GM13976 (cell line): ENCODE measurements around the gene ZNF574.

Source experiments
- DNase-seq: peaks from one replicate; pipeline ENCODE4 v3.0.0; 2012; ENCODE audit warnings: low spot score
- in situ Hi-C: fragments of 300-500 bp; cut with MboI; formaldehyde crosslinking; loops from one replicate; pipeline ENCODE4 v1.12.0; 2022; ENCODE audit warnings: low sequenced_read_pairs, mixed read lengths, inconsistent platforms; ENCODE audit not compliant: unreplicated experiment
- TF ChIP-seq, protein P1 (sequence below): IDR thresholded peaks from 2 replicates; pipeline ENCODE4 v1.5.1; 2012; ENCODE audit warnings: borderline replicate concordance, mild to moderate bottlenecking; ENCODE audit not compliant: insufficient read depth; ENCODE audit errors: extremely low read depth, missing control alignments, control extremely low read depth

The ZNF574 gene

DNA sequence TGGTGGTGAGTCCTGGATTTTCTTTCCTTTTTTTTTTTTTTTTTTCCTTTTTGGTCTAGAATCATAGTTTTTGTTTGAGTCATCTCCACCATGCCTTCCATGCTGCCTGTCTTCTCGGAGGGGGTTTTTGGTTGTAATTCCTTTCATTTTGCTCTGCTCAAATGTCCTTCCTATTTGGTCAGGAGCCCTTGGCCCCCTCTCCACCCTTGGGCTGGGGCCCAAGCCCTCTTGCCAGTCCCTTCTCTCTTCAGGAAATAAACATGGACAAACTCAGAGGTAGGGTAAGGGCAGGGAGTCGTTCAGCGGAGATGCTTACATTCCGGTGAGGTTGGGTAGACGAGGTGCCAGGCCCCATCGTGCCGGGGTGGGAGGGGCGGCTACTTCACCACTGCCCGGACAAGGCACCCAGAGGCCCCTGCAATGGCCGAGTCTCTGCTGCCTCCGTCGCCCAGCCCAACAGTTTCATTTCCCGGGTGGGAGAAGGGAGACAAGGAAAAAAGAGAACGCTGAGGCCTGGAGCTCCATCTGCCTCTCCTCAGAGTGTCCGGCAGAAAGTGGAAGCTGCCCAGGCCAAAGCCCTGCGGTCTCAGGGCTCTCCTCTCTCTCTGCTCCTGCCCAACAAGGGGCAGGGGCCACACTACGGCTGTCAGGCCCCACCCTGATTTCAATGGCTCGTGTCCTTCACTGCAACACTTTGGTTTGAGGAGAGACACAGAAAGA is 12.7 kb downstream of the ZNF574 start:
- in situ Hi-C loops, result no loop called here
- DNase-seq, result no peak
- TF ChIP-seq, protein P1, sequence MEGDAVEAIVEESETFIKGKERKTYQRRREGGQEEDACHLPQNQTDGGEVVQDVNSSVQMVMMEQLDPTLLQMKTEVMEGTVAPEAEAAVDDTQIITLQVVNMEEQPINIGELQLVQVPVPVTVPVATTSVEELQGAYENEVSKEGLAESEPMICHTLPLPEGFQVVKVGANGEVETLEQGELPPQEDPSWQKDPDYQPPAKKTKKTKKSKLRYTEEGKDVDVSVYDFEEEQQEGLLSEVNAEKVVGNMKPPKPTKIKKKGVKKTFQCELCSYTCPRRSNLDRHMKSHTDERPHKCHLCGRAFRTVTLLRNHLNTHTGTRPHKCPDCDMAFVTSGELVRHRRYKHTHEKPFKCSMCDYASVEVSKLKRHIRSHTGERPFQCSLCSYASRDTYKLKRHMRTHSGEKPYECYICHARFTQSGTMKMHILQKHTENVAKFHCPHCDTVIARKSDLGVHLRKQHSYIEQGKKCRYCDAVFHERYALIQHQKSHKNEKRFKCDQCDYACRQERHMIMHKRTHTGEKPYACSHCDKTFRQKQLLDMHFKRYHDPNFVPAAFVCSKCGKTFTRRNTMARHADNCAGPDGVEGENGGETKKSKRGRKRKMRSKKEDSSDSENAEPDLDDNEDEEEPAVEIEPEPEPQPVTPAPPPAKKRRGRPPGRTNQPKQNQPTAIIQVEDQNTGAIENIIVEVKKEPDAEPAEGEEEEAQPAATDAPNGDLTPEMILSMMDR, result no peak

DNA sequence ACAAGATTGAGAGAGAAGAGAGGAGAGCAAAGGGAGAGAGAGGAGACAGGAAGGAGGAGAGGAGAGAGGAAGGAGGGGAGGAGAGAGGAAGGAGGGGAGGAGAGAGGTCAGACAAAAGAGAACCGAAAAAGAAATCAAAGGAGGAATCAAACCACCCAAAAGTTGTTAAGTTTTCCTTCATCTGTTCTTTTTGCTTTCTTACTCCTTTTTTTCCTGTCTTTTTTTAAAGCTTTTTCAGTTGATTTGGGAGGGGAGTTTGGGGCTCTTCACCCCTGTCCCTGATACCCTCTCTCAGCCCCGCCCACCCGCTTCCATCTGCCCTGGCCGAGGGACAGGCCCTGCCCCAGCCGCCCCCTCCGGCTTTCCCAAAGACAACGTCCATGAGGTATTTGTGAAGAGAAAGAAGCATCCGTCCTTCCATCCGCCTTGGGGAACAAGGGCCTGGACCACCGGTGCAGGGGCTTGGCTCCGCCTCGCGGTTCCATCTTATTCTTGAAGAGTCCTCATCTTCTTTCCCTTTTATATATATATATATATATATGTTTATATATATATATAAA is 13.3 kb downstream of the ZNF574 start:
- TF ChIP-seq, protein P1, result no peak
- in situ Hi-C loops, result no loop called here

DNA sequence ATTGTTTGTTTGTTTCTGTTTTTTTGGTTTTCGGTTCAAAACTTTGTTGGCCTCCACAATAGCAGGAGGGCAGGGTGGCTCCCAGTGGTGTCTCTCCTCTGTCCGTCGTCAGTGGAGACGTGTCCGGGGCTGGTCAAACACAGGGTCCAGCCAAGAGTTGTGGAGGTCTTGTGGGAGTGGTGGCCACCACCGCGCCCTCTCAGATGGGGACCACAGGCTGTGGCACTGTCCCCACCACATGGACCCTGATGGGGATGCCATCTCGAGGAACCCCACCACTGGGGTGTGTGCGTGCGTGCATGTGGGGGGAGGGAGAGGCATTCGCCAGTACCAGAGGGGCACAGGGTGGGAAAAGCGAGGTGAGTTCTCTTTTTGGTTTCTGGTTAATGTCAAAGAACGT is 13.8 kb downstream of the ZNF574 start:
- no peak for DNase-seq
- TF ChIP-seq, protein P1, result no peak
- in situ Hi-C loops, result no loop called here

More for the DNA sequence above, 13.3 kb downstream of the ZNF574 start:
- DNase-seq, result no peak

DNA sequence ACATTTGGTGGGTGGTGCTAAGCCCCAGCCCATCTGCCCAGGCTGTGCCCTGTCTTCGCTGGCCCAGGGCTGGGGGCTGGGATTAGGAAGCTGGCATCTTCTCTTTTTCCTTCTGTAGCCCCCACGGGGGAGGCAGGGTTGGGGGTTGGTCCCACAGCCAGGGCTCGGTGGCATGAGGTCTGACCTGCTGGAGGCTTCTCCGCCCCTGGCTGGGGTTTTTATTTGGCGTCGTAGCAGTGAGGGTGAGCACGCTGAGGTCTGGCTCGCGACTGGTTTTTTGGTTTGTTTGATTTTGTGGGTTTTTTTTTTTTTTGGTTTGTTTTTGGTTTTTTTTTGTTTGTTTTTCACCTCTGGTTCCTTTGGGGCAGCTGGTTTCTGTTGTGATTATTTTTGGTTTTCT is 14.7 kb downstream of the ZNF574 start:
- in situ Hi-C loops, result no loop called here
- TF ChIP-seq, protein P1, result no peak
- no peak for DNase-seq

DNA sequence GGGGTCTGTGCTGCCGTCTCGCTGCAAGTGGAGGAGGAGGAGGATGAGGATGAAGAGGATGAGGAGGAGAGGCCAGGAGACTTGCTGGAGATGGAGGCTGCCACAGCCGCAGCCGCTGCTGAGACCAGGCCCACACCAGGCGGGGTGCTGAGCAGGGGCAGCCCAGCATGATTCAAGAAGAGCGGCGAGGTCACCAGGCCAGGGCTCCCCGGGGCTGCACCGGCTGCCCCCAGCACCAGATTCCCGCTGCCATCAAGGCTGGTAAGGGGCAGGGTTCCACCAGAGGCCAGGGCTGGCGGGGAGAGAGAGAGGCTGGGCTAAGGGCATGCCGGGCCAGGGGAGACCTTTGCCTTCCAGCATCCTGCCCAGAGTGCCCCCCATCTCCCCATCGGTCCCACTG is 15.3 kb downstream of the ZNF574 start:
- TF ChIP-seq, protein P1, result no peak

DNA sequence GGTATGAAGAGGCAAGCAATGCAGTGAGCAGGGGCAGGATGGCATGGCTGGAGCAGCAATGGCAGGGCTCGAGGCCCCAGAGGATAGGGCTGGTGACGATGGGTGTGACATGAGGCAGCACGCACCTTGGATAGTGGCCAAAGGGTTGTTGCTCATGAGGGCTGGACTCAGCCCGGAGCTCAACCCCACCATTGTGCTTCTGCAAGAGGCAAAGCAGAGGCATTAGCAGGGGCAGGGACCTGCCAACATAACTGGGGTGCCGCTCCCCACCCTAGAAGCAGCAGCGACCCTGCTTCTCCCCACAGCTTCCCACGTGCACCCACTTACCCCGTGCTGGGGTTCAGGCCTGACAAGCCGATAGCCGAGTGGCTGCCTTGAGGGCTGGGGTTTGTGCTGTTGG is 15.8 kb downstream of the ZNF574 start:
- in situ Hi-C loops, result no loop called here
- no peak for DNase-seq
- TF ChIP-seq, protein P1, result no peak

More for the DNA sequence above, 15.3 kb downstream of the ZNF574 start:
- DNase-seq, result no peak
- in situ Hi-C loops, result no loop called here
